HG02623 (cell line): ENCODE measurements around the gene GRAMD4.

Experiments
- ATAC-seq: cut with Tn5 transposase; IDR thresholded peaks from one replicate; pipeline ENCODE4 v1.9.1; 2021; ENCODE audit warnings: moderate library complexity; ENCODE audit not compliant: unreplicated experiment

Gene GRAMD4

GRCh38 chr22:46582281-46582933, 37.8 kb upstream of the GRAMD4 start:
- no peak for ATAC-seq

GRCh38 chr22:46583571-46583970, 36.6 kb upstream of the GRAMD4 start:
- ATAC-seq = no peak

- ATAC-seq = no peak
Observed at GRCh38 chr22:46584081-46584921, 35.9 kb upstream of the GRAMD4 start.

- no peak for ATAC-seq
Observed at GRCh38 chr22:46585340-46586122, 34.7 kb upstream of the GRAMD4 start.

- no peak for ATAC-seq
Observed at GRCh38 chr22:46586123-46586519, 34.1 kb upstream of the GRAMD4 start.

GRCh38 chr22:46586531-46587011, 33.6 kb upstream of the GRAMD4 start:
- no peak for ATAC-seq

GRCh38 chr22:46587061-46587460, 33.1 kb upstream of the GRAMD4 start:
- ATAC-seq = no peak

GRCh38 chr22:46587492-46588278, 32.5 kb upstream of the GRAMD4 start:
- ATAC-seq = no peak

- ATAC-seq = no peak
Observed at GRCh38 chr22:46588279-46589140, 31.7 kb upstream of the GRAMD4 start.

- no peak for ATAC-seq
Observed at GRCh38 chr22:46589141-46589748, 30.9 kb upstream of the GRAMD4 start.

GRCh38 chr22:46589871-46590271, 30.3 kb upstream of the GRAMD4 start:
- no peak for ATAC-seq

GRCh38 chr22:46590334-46590733, 29.9 kb upstream of the GRAMD4 start:
- ATAC-seq = no peak

GRCh38 chr22:46591930-46592329, 28.3 kb upstream of the GRAMD4 start:
- no peak for ATAC-seq

GRCh38 chr22:46592390-46592872, 27.8 kb upstream of the GRAMD4 start:
- no peak for ATAC-seq

- ATAC-seq = no peak
Observed at GRCh38 chr22:46593211-46593681, 26.9 kb upstream of the GRAMD4 start.

GRCh38 chr22:46593996-46594946, 25.9 kb upstream of the GRAMD4 start:
- no peak for ATAC-seq

- ATAC-seq = no peak
Observed at GRCh38 chr22:46594947-46595298, 25.3 kb upstream of the GRAMD4 start.

GRCh38 chr22:46595545-46595944, 24.6 kb upstream of the GRAMD4 start:
- no peak for ATAC-seq
